ENCODE measurements around the gene DPM2. TPM values are rescaled to one million over a fixed set of nuclear protein-coding genes. Genes with fewer than 3 reads are reported as not detected.

Gene DPM2
- total RNA-seq, 1 donor from 2014 or later, result 32.7 TPM

GRCh38 chr9:127975376-127976315, 38.0 kb upstream of the DPM2 start:
- peaks cover 38% of the 10 kb centered on the region for H3K4me1 ChIP-seq (ENCODE audit: insufficient read depth, low read length)

GRCh38 chr9:127974769-127975261, 37.2 kb upstream of the DPM2 start:
- Histone ChIP-seq H3K9me3 (ENCODE audit: insufficient read depth, low read depth, low read length) (no peaks in the 10 kb centered on the region), H3K4me1 (ENCODE audit: insufficient read depth, low read length) (peaks cover 35% of the 10 kb centered on the region), H3K36me3 (ENCODE audit: insufficient read depth, low read length) (no peaks in the 10 kb centered on the region), H3K9ac (ENCODE audit: low read length) (no peak overlapping the region), H3K27me3 (ENCODE audit: insufficient read depth, low read length) (no peaks in the 10 kb centered on the region), H2AFZ (ENCODE audit: low read depth, low read length) (no peak overlapping the region), H3K79me2 (ENCODE audit: insufficient read depth, low read length) (peaks cover 92% of the 10 kb centered on the region), H3K4me2 (ENCODE audit: low read length) (no peak overlapping the region), H3K27ac (ENCODE audit: low read depth, low read length) (no peak overlapping the region), H3K4me3 (ENCODE audit: insufficient read depth, low read depth, low read length) (no peak overlapping the region), H4K20me1 (ENCODE audit: insufficient read depth, low read length) (peaks cover 96% of the 10 kb centered on the region)
- Mint-ChIP-seq H3K36me3 (ENCODE audit: low read depth, unreplicated experiment) (peaks cover 2% of the 10 kb centered on the region), H3K9me3 (ENCODE audit: unreplicated experiment) (no peaks in the 10 kb centered on the region), H3K27ac (ENCODE audit: unreplicated experiment) (peak overlapping the region; percentile 1), H3K4me1 (ENCODE audit: low read depth, unreplicated experiment) (peaks cover 37% of the 10 kb centered on the region), H3K4me3 (ENCODE audit: unreplicated experiment) (no peak overlapping the region), H3K27me3 (ENCODE audit: low read depth, unreplicated experiment) (peaks cover 2% of the 10 kb centered on the region)
- DNase-seq (ENCODE audit: low read depth), result no peak
- no peak for FAIRE-seq
- TF ChIP-seq EZH2 (IDR thresholded peaks at IDR 0.05; ENCODE audit: insufficient read depth, low read length), result no peak
- TF ChIP-seq CTCF (IDR thresholded peaks at IDR 0.05; ENCODE audit: insufficient read depth, low read depth, low read length), result no peak

More at GRCh38 chr9:127975376-127976315, 38.0 kb upstream of the DPM2 start:
- peaks cover 92% of the 10 kb centered on the region for H3K79me2 ChIP-seq (ENCODE audit: insufficient read depth, low read length)
- H2AFZ ChIP-seq (ENCODE audit: low read depth, low read length), result no peak overlapping the region
- FAIRE-seq, result no peak
- no peak overlapping the region for H3K27ac ChIP-seq (ENCODE audit: low read depth, low read length)
- no peaks in the 10 kb centered on the region for H3K27me3 ChIP-seq (ENCODE audit: insufficient read depth, low read length)
- H3K4me2 ChIP-seq (ENCODE audit: low read length), result no peak overlapping the region
- Mint-ChIP-seq H3K4me3 (ENCODE audit: unreplicated experiment) (no peak overlapping the region), H3K27me3 (ENCODE audit: low read depth, unreplicated experiment) (peaks cover 2% of the 10 kb centered on the region), H3K4me1 (ENCODE audit: low read depth, unreplicated experiment) (peaks cover 33% of the 10 kb centered on the region), H3K9me3 (ENCODE audit: unreplicated experiment) (no peaks in the 10 kb centered on the region), H3K36me3 (ENCODE audit: low read depth, unreplicated experiment) (peaks cover 1% of the 10 kb centered on the region), H3K27ac (ENCODE audit: unreplicated experiment) (no peak overlapping the region)
- H3K9ac ChIP-seq (ENCODE audit: low read length), result no peak overlapping the region
- H3K9me3 ChIP-seq (ENCODE audit: insufficient read depth, low read depth, low read length), result no peaks in the 10 kb centered on the region
- TF ChIP-seq CTCF (IDR thresholded peaks at IDR 0.05; ENCODE audit: insufficient read depth, low read depth, low read length), result no peak
- TF ChIP-seq EZH2 (IDR thresholded peaks at IDR 0.05; ENCODE audit: insufficient read depth, low read length), result no peak
- no peak for DNase-seq (ENCODE audit: low read depth)
- H3K36me3 ChIP-seq (ENCODE audit: insufficient read depth, low read length), result no peaks in the 10 kb centered on the region
- peaks cover 93% of the 10 kb centered on the region for H4K20me1 ChIP-seq (ENCODE audit: insufficient read depth, low read length)
- H3K4me3 ChIP-seq (ENCODE audit: insufficient read depth, low read depth, low read length), result no peak overlapping the region
